K562 (cell line): Measurements from ENCODE around the gene VPREB3. TPM values are rescaled to one million over a fixed set of nuclear protein-coding genes. Genes with fewer than 3 reads are reported as not detected.
A peak's percentile ranks its signal among the peaks of the same experiment; 100 is the strongest.

ENCODE experiments used
- DLX4 ChIP-seq: fragments of 250-450 bp; sonication (Bioruptor Pico); IDR thresholded peaks from 2 replicates; pipeline ENCODE4 v1.6.1; 2021; ENCODE audit warnings: mild to moderate bottlenecking
- EWSR1 ChIP-seq: fragments of 450-650 bp; IDR thresholded peaks from 2 replicates; pipeline ENCODE4 v1.6.1; 2018; ENCODE audit warnings: borderline replicate concordance, mild to moderate bottlenecking, low read depth, moderate library complexity; ENCODE audit not compliant: partially characterized antibody
- KDM4B ChIP-seq, 2 experiments: fragments of 450-650 bp in 1 of 2; sonication (generic) in 1 of 2; IDR thresholded peaks; 2 replicates each; pipeline ENCODE4 v1.6.1; 2016 to 2017; ENCODE audit warnings: borderline replicate concordance in 2 of 2, antibody characterized with exemption in 1 of 2, low read depth in 1 of 2, mild to moderate bottlenecking in 1 of 2
- MECOM ChIP-seq: fragments of 250-450 bp; sonication (Bioruptor Pico); IDR thresholded peaks from 2 replicates; pipeline ENCODE4 v1.8.0; 2022; ENCODE audit warnings: inconsistent platforms
- NKRF ChIP-seq: fragments of 450-650 bp; IDR thresholded peaks from 2 replicates; pipeline ENCODE4 v1.6.1; 2016; ENCODE audit warnings: borderline replicate concordance
- NR3C1 ChIP-seq: sonication (generic); formaldehyde crosslinking; IDR thresholded peaks from 2 replicates; pipeline ENCODE4 v1.8.1; 2022; ENCODE audit warnings: missing genetic modification reagents
- PML ChIP-seq: IDR thresholded peaks from 2 replicates; pipeline ENCODE4 v1.6.1; 2012; ENCODE audit warnings: low read length, inconsistent platforms
- SMARCA5 ChIP-seq: fragments of 450-650 bp; IDR thresholded peaks from 2 replicates; pipeline ENCODE4 v1.6.1; 2016
- VEZF1 ChIP-seq: fragments of 200-800 bp; sonication (Bioruptor generic); IDR thresholded peaks from 2 replicates; pipeline ENCODE4 v1.6.1; 2017; ENCODE audit warnings: missing genetic modification characterization, missing compliant biosample characterization
- ZBTB7A ChIP-seq: IDR thresholded peaks from 2 replicates; pipeline ENCODE4 v1.6.1; 2011; ENCODE audit warnings: low read depth, mild to moderate bottlenecking, low read length, moderate library complexity, borderline replicate concordance; ENCODE audit not compliant: control insufficient read depth
- ZC3H4 ChIP-seq: sonication (generic); formaldehyde crosslinking; IDR thresholded peaks from 2 replicates; pipeline ENCODE4 v1.9.0; 2021; ENCODE audit warnings: missing genetic modification reagents, borderline replicate concordance
- ZFP36 ChIP-seq: fragments of 150-350 bp; IDR thresholded peaks from 2 replicates; pipeline ENCODE4 v1.6.1; 2018; ENCODE audit warnings: low read length, low read depth; ENCODE audit not compliant: partially characterized antibody
- ZNF232 ChIP-seq: sonication (generic); formaldehyde crosslinking; IDR thresholded peaks from 2 replicates; pipeline ENCODE4 v1.8.0; 2022; ENCODE audit warnings: mild to moderate bottlenecking, missing genetic modification reagents
- ZNF395 ChIP-seq: fragments of 200-800 bp; sonication (Bioruptor generic); IDR thresholded peaks from 2 replicates; pipeline ENCODE4 v1.6.1; 2017; ENCODE audit warnings: missing genetic modification characterization, missing compliant biosample characterization
- ZNF398 ChIP-seq: fragments of 250-450 bp; sonication (Bioruptor Pico); IDR thresholded peaks from 2 replicates; pipeline ENCODE4 v1.8.0; 2021; ENCODE audit warnings: moderate library complexity, mild to moderate bottlenecking, inconsistent platforms
- polyA plus RNA-seq, 8 experiments: library from polyadenylated mRNA; depleted of rRNA in 4 of 8; stranded (reverse) in 5 of 8; unstranded in 3 of 8; fragments of >200 nt; fragmentation: Nextera tagmentation in 2 of 8; fragmentation: Illumina TruSeq in 1 of 8; extraction: Ambion mirVana in 2 of 8; extraction: Trizol in 1 of 8; gene quantifications; 2 replicates each; pipeline versions ENCODE4 v1.2.1 to v1.2.3, GENCODE V29; 2011 to 2014; ENCODE audit warnings: inconsistent platforms in 1 of 8, missing spikeins in 1 of 8
- total RNA-seq, 7 experiments: library from RNA; depleted of rRNA in 6 of 7; stranded (reverse); fragments of >200 nt in 6 of 7; fragmentation: Illumina TruSeq in 2 of 7; extraction: Trizol in 2 of 7; gene quantifications; 2 replicates each; pipeline versions ENCODE4 v1.2.1 to v1.2.3, GENCODE V29; 2011 to 2021; ENCODE audit warnings: low replicate concordance in 1 of 7

VPREB3 gene
- total and polyA plus RNA-seq, 9 of the 15 experiments (the other 6 are each of a cell fraction or from before 2014, with no cell fraction given): 0.14 to 0.71 (median 0.20) TPM; not detected in 6

GRCh38 chr22:23751441-23751996 lies 2.7 kb downstream of the VPREB3 start (continued):
- no peak for TF ChIP-seq ZNF398
- TF ChIP-seq ZC3H4 (CRISPR knock-in tag): no peak
- TF ChIP-seq SMARCA5: no peak
- TF ChIP-seq ZFP36: no peak
- no peak for TF ChIP-seq MECOM (CRISPR knock-in tag)
- TF ChIP-seq KDM4B (IDR thresholded peaks at IDR 0.05; ENCODE audit: borderline replicate concordance in 2 of 2, low read depth in 1 of 2): 0 out of 4 replicates have a peak, but pooled peaks of 1 of the 2 experiments have one; percentile 13
- TF ChIP-seq EWSR1: no peak
- TF ChIP-seq NR3C1 (CRISPR knock-in tag): no peak
- no peak for TF ChIP-seq VEZF1 (CRISPR knock-in tag)
- peak; percentile 64; the same call in 1 of the 2 replicates for TF ChIP-seq ZBTB7A
- TF ChIP-seq PML: peak; percentile 8; the same call in 1 of the 2 replicates
- no peak for TF ChIP-seq ZNF395 (CRISPR knock-in tag)
- TF ChIP-seq DLX4 (CRISPR knock-in tag): no peak
- no peak for TF ChIP-seq ZNF232 (CRISPR knock-in tag)
- no peak; the same call in 1 of the 2 replicates for TF ChIP-seq NKRF
